Pancreas (tissue), 10 donors: ENCODE data around the gene ANKH. TPM values are rescaled to one million over a fixed set of nuclear protein-coding genes. Genes with fewer than 3 reads are reported as not detected.

Experiments
- ATAC-seq, 4 donors: fragments of 200-7000 bp; cut with Tn5 transposase; one replicate each; pipeline versions ENCODE4 v1.8.0 to v1.9.1; 2020; ENCODE audit warnings: mild to moderate bottlenecking in 4 of 4, moderate library complexity in 4 of 4
- DNase-seq, 6 donors: peaks; one replicate each; pipeline ENCODE4 v3.0.0-alpha.2; 2020
- FAIRE-seq: peaks from 2 replicates; lab custom pipeline; 2012; peaks lifted over from hg19 to GRCh38; lab: Jason Lieb, UNC
- H3K27ac ChIP-seq, 4 donors: fragments of 200-600 bp; sonication (generic); 1 replicate in 3 of 4; 2 replicates in 1 of 4; pipeline versions ENCODE4 v1.5.0 to v1.8.0; 2020
- H3K27me3 ChIP-seq, 4 donors: fragments of 200-600 bp; one replicate each; pipeline ENCODE4 v1.8.0; 2021
- H3K36me3 ChIP-seq, 3 donors: fragments of 200-600 bp; sonication (generic) in 1 of 3; one replicate each; pipeline versions ENCODE4 v1.5.0 to v1.8.0; 2020 to 2021
- H3K4me1 ChIP-seq, 3 donors: fragments of 200-600 bp; one replicate each; pipeline ENCODE4 v1.8.0; 2021
- H3K4me3 ChIP-seq, 4 donors: fragments of 200-600 bp; sonication (generic) in 2 of 4; one replicate each; pipeline versions ENCODE4 v1.5.0 to v1.8.0; 2020 to 2021
- H3K9me3 ChIP-seq, 4 donors: fragments of 200-600 bp; one replicate each; pipeline ENCODE4 v1.8.0; 2021
- WGBS, 2 donors: extraction: QIAGEN DNeasy Blood & Tissue Kit; methylation state at CpG; one replicate each; pipeline ENCODE4 v1.1.7; 2013; 5-methylcytosine and 5-hydroxymethylcytosine counted together
- intact Hi-C, 3 donors: fragments of 100-400 bp; cut with DNase I; formaldehyde crosslinking; loops; one replicate each; pipeline versions ENCODE4 v1.11.1 to v1.14.2; 2022
- polyA plus RNA-seq, 2 donors: library from polyadenylated mRNA; stranded (reverse); fragments of 200-250 nt; gene quantifications; one replicate each; pipeline ENCODE4 v1.2.3, GENCODE V29; 2013
- total RNA-seq, 6 donors: library from RNA; stranded (reverse); fragmentation: NEBNext Ultra II Directional in 4 of 6; extraction: Animal tissue kit (Norgen Biotek cat#: 25700) in 4 of 6; gene quantifications; one replicate each; pipeline versions ENCODE4 v1.2.1 to v1.2.4, GENCODE V29; 2021 to 2023
- TF ChIP-seq, protein P1 (sequence below), 4 donors: fragments of 200-600 bp; sonication (generic) in 3 of 4; IDR thresholded peaks; one replicate each; pipeline versions ENCODE4 v1.5.0 to v1.8.0; 2021; ENCODE audit warnings: antibody characterized with exemption in 4 of 4
- donor health status: healthy with polysubstance abuse.
- donor health status: DM: no; HTN: no; CAD: no; lungs with moderate emphysema.
- donor health status: DM: no; HTN: no; CAD: no.
- donor health status: control.
- donor health status: control.
- donor health status: Bipolar disorder and iron deficiency.
- donor health status: DM: yes; HTN: yes; CAD: no.
- donor health status: DM: no; HTN: no; CAD: no.
- donor health status: DM: no; HTN: no; CAD: no.
- donor health status: DM: yes; HTN: yes; CAD: no.

The ANKH gene
- total and polyA plus RNA-seq, 8 donors, result 11.8 to 48.6 (median 37.7) TPM

DNA sequence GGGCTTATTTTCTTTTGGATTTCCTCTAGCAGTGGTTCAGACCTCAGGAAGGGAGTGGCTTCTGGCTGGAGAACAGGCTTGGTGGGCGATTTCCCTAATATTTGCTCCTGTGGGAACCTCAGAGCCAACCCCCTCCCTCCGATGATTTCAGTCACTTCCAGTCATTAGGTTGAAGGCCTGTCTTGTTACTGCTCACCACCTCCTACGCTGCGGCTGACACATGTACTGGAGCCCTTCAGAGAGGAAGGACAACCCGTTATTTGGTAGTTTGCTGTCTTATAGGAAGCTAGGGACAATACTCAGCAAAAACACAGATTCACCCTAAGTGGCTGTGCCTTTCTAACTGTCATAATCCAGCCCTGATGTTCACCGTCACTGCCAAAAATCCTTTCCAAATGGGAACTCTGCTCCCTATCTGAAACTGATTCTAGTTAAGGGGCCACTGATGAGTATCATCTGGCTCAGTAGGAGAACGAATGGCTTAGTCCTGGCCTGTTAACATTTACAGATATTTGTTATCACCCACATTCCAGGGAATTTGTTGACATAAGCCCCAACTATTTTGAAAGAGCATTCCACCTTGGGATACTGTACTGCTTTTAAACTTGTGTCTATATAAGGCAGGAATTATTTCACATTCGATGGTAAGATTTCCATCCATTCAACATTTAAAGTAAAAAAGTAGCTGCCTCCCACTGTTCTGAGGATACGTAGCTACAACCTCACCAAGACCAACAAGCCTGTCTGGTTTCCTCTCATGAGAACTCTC, 29.3 kb upstream of the ANKH start:
- peak in 1 of 6 donors; percentile 30 for DNase-seq
- Histone ChIP-seq H3K27me3 (no peaks in the 10 kb centered on the region), H3K4me1 (no peaks in the 10 kb centered on the region), H3K27ac (peak overlapping the region in 2 of 4 donors; percentile 8 to 33), H3K9me3 (no peaks in the 10 kb centered on the region), H3K4me3 (no peak overlapping the region), H3K36me3 (no peaks in the 10 kb centered on the region)
- ATAC-seq, result peak in 3 of 4 donors; percentile 51 to 77 (median 76)
- TF ChIP-seq, protein P1, sequence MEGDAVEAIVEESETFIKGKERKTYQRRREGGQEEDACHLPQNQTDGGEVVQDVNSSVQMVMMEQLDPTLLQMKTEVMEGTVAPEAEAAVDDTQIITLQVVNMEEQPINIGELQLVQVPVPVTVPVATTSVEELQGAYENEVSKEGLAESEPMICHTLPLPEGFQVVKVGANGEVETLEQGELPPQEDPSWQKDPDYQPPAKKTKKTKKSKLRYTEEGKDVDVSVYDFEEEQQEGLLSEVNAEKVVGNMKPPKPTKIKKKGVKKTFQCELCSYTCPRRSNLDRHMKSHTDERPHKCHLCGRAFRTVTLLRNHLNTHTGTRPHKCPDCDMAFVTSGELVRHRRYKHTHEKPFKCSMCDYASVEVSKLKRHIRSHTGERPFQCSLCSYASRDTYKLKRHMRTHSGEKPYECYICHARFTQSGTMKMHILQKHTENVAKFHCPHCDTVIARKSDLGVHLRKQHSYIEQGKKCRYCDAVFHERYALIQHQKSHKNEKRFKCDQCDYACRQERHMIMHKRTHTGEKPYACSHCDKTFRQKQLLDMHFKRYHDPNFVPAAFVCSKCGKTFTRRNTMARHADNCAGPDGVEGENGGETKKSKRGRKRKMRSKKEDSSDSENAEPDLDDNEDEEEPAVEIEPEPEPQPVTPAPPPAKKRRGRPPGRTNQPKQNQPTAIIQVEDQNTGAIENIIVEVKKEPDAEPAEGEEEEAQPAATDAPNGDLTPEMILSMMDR (IDR thresholded peaks at IDR 0.05), result no peak
- WGBS, 2 donors, result 61 to 64% methylated on average over 9 of the region's 9 CpGs
- FAIRE-seq, result no peak
- intact Hi-C loops, result no loop called here

DNA sequence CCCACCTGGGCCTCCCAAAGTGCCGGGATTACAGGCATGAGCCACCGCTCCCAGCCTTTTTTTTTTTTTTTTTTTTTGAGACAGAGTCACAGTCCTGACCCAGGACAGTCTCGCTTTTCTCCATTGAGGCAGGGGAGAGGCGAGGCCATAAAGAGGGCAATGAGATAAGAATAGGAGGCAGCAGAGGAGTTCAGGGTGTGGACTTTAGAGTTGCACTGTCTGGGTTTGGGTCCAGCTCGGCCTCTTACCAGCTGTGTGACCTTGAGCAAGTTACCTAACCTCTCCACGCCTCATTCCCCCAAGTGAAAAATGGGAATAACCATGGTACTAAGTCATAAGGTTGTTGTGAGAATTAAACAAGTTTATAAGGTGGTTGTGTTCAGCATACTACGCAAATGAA, 24.6 kb upstream of the ANKH start:
- no peak overlapping the region for H3K27ac ChIP-seq
- TF ChIP-seq, protein P1 (IDR thresholded peaks at IDR 0.05), result no peak
- 69 to 82% methylated on average over 6 to 7 of the region's 7 CpGs for WGBS, 2 donors
- DNase-seq, result no peak
- no peaks in the 10 kb centered on the region for H3K9me3 ChIP-seq
- no peak overlapping the region for H3K4me3 ChIP-seq
- H3K4me1 ChIP-seq, result no peaks in the 10 kb centered on the region
- H3K36me3 ChIP-seq, result no peaks in the 10 kb centered on the region
- H3K27me3 ChIP-seq, result no peaks in the 10 kb centered on the region
- intact Hi-C loops, result no loop called here
- no peak for ATAC-seq
- FAIRE-seq, result no peak

DNA sequence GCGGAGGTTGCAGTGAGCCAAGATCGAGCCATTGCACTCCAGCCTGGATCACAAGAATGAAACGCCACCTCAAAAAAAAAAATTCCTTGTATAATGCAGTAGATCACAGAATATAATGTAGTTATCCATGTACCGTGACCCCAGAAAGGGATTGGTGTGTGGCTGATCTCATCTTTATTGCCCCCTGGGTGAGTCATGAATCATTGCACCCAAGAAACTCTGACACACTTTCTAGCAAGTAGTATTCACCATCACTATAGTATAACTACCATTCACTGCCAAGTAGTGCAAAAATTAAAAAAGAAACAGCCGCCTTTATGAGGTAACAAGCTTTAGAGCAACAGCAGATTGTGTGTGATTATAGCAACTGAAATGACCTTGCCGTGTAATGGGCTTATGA, 23.7 kb upstream of the ANKH start:
- 71 to 81% methylated on average over 6 of the region's 6 CpGs for WGBS, 2 donors
- Histone ChIP-seq H3K4me1 (no peaks in the 10 kb centered on the region), H3K4me3 (no peak overlapping the region), H3K27ac (no peak overlapping the region), H3K9me3 (no peaks in the 10 kb centered on the region), H3K36me3 (no peaks in the 10 kb centered on the region), H3K27me3 (no peaks in the 10 kb centered on the region)
- DNase-seq, result no peak
- intact Hi-C loops, result no loop called here
- no peak for ATAC-seq
- TF ChIP-seq, protein P1 (IDR thresholded peaks at IDR 0.05), result no peak
- FAIRE-seq, result peak; percentile 47

DNA sequence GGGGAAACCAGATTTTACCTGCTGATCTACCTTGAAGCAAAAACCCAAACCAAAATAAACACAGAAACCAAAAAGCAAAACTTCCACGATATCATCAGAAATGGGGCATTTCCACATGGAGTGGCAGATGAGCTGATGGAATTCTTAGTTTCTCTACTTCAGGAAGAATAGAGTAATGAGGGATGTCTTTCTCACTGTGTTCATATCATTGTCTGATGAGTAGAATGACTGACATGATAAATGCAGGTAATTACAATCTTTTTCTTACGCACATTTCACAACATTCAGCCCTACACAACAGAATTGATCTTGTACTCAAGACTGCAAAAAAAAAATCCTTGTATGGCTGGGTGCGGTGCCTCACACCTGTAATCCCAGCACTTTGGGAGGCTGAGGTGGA, 23.2 kb upstream of the ANKH start:
- DNase-seq (no peak), FAIRE-seq (no peak), ATAC-seq (no peak)
- 88% methylated on average over 3 of the region's 3 CpGs for WGBS, 2 donors
- H3K36me3 ChIP-seq, result no peaks in the 10 kb centered on the region
- intact Hi-C loops, result no loop called here
- no peak overlapping the region for H3K27ac ChIP-seq
- no peaks in the 10 kb centered on the region for H3K27me3 ChIP-seq
- TF ChIP-seq, protein P1 (IDR thresholded peaks at IDR 0.05), result no peak
- H3K9me3 ChIP-seq, result no peaks in the 10 kb centered on the region
- H3K4me1 ChIP-seq, result no peaks in the 10 kb centered on the region
- no peak overlapping the region for H3K4me3 ChIP-seq

DNA sequence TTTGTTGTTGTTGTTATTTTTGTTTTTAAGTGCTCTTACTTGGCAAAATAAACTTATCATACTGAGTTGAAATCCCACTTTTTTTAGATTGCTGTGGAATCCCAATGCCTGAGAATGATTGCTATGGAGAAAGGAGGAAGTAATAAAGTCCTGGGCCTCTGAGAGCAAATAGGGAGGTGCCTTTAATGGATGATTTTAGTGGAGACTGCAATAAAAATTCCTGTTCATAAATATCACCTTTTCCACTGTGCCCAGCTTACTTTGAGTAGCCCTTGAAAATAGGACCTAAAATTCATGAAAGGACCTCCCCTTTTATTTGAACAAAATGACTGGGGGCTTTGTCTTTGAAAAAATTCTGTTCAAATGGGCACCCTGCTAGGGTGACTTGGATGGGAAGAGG, 21.8 kb upstream of the ANKH start:
- Histone ChIP-seq H3K36me3 (no peaks in the 10 kb centered on the region), H3K27ac (no peak overlapping the region)
- intact Hi-C loops, result no loop called here

More for the DNA sequence above, 21.8 kb upstream of the ANKH start:
- FAIRE-seq, result no peak
- DNase-seq, result no peak
- H3K4me3 ChIP-seq, result no peak overlapping the region
- H3K9me3 ChIP-seq, result no peaks in the 10 kb centered on the region
- no peak for ATAC-seq
- TF ChIP-seq, protein P1 (IDR thresholded peaks at IDR 0.05), result no peak
- no peaks in the 10 kb centered on the region for H3K4me1 ChIP-seq
- H3K27me3 ChIP-seq, result no peaks in the 10 kb centered on the region
